GM23248 (cell line): ENCODE results near the gene XRCC4.

Source experiments
- EZH2 ChIP-seq: fragments of 200-600 bp; sonication (generic); IDR thresholded peaks from 2 replicates; pipeline ENCODE4 v1.6.1; 2018; ENCODE audit warnings: antibody characterized with exemption, mild to moderate bottlenecking; ENCODE audit not compliant: insufficient read depth, poor library complexity, severe bottlenecking
- EZH2phosphoT487 ChIP-seq: fragments of 200-600 bp; sonication (generic); IDR thresholded peaks from 2 replicates; pipeline ENCODE4 v1.6.1; 2018; ENCODE audit warnings: antibody characterized with exemption, moderate library complexity, mild to moderate bottlenecking, low read depth; ENCODE audit not compliant: insufficient read depth

GRCh38 chr5:83222906-83223305 is 145.6 kb downstream of the XRCC4 start:
- no peak for TF ChIP-seq EZH2
- TF ChIP-seq EZH2phosphoT487 = no peak
